GM20000 (cell line): ENCODE measurements around the gene TXNDC5.

ENCODE experiments used
- DNase-seq: peaks from one replicate; pipeline ENCODE4 v3.0.0; 2012; ENCODE audit warnings: low spot score
- TF ChIP-seq, protein P1 (sequence below): IDR thresholded peaks from 2 replicates; pipeline ENCODE4 v1.5.1; 2012; ENCODE audit warnings: mild to moderate bottlenecking, control low read depth; ENCODE audit errors: extremely low read depth, missing control alignments

TXNDC5 gene

DNA sequence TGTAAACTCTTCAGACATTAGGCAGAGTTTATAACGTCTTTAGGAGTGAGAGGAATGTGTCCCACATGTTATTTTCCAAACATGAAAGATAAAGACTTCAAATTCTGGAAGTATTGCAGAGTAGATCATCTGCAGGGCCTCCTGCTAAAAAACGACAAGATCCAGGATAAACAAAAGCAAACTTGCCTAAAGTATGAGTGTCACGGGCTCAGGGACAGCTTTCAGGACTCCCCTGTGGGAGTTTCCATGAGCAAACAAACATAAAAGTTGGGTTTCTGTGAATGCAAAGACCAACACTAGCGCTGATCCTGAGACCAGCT, 76.9 kb downstream of the TXNDC5 start:
- TF ChIP-seq, protein P1, sequence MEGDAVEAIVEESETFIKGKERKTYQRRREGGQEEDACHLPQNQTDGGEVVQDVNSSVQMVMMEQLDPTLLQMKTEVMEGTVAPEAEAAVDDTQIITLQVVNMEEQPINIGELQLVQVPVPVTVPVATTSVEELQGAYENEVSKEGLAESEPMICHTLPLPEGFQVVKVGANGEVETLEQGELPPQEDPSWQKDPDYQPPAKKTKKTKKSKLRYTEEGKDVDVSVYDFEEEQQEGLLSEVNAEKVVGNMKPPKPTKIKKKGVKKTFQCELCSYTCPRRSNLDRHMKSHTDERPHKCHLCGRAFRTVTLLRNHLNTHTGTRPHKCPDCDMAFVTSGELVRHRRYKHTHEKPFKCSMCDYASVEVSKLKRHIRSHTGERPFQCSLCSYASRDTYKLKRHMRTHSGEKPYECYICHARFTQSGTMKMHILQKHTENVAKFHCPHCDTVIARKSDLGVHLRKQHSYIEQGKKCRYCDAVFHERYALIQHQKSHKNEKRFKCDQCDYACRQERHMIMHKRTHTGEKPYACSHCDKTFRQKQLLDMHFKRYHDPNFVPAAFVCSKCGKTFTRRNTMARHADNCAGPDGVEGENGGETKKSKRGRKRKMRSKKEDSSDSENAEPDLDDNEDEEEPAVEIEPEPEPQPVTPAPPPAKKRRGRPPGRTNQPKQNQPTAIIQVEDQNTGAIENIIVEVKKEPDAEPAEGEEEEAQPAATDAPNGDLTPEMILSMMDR, result no peak
- no peak for DNase-seq

DNA sequence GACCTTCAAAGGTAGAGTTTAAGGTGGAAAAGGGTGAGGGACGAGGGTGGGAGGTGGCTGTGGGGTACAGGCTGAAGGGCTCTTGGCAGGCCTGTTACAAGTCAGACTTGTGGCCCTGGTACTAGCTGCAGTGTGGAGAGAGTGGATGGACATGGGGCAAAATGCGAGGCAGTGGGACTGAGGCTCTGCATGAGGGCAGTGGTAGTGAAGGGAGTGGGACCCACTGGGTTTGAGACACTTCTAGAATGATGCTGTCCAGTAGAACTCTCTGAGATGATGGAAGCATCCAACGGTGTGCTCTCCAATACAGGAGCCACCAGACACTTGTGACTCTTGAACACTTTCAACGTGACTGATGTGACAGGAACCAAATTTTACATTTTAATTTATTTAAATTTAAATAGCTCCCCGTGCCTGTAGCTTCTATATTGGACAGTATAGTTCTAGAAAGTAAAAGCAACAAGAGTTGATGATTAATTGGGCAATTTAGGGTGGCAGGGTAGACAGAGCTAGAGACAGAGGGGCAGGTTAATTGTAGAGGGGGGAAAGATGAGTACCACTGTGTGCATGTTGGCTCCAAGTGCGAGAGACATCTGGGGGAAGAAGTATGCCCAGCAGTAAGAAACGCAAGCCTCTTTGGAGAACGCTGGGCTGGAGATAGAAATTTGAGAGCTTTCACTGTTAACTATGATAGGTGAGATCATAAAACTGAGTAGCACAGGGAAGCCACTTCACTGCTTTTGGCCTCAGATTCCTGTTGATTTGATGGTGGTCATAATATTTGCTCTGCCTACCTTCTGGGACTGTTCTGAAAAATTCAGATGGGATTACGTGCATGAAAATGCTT, 77.5 kb downstream of the TXNDC5 start:
- DNase-seq, result no peak
- TF ChIP-seq, protein P1, result no peak
